Measurements from ENCODE around the gene PRM1. TPM values are rescaled to one million over a fixed set of nuclear protein-coding genes. Genes with fewer than 3 reads are reported as not detected.

PRM1 gene
- total RNA-seq, 2 experiments from 2014 or later = not detected

DNA sequence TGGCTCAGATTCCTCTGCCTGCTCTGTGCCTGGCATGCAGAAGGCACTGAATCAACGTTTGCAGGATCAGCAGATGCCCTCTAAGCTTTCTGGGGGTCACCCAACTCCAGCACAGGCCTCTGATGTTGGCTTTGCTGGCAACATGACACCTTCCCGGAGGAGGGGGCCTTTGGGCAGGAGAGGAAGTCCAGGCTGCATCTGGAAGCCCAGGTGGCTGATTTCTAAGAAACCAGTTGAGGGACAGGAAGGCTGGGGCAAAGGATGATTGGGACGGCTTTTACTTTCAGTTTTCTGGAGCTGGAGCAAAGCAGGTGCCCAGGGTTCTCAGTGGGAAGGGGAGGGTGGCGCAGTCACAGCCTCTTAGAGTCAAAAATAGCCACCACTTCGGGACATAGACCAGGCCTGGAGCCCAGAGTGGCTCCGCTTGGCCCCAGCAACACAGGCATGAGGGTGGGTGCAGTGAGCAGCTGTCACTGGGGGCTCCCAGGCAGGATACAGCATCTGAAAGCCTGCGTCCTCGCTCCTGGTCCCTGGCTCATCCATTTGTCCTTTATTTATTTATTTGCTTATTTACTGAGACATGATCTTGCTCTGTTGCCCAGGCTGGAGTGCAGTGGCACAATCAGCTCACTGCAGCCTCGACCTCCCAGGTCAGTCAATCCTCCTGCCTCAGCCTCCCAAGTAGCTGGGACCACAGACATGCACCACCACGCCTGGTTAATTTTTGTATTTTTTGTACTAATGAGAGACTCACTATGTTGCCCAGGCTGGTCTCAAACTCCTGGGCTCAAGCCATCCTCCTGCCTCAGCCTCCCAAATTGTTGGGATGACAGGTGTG is 40.3 kb downstream of the PRM1 start:
- H3K4me3 Mint-ChIP-seq = no peak overlapping the region
- H3K9me3 Mint-ChIP-seq = peaks cover 3% of the 10 kb centered on the region
- peaks cover 2% of the 10 kb centered on the region for H3K36me3 Mint-ChIP-seq (ENCODE audit: low read depth)
- peaks cover 20% of the 10 kb centered on the region for H3K4me1 Mint-ChIP-seq
- DNase-seq = peak; percentile 58
- POLR2A ChIA-PET = interaction anchor here (1.0 to 1.2 kb wide), 2 partner anchors 10 to 11 kb away, joined by 3 to 6 read pairs; no protein-coding TSS in a partner anchor
- H3K27ac Mint-ChIP-seq = no peak overlapping the region
- H3K27me3 Mint-ChIP-seq = no peaks in the 10 kb centered on the region
- CTCF ChIA-PET = interaction anchor here (0.8 to 2.4 kb wide), 3 partner anchors 8 to 95 kb away, joined by 3 to 8 read pairs (median 3); no protein-coding TSS in a partner anchor

DNA sequence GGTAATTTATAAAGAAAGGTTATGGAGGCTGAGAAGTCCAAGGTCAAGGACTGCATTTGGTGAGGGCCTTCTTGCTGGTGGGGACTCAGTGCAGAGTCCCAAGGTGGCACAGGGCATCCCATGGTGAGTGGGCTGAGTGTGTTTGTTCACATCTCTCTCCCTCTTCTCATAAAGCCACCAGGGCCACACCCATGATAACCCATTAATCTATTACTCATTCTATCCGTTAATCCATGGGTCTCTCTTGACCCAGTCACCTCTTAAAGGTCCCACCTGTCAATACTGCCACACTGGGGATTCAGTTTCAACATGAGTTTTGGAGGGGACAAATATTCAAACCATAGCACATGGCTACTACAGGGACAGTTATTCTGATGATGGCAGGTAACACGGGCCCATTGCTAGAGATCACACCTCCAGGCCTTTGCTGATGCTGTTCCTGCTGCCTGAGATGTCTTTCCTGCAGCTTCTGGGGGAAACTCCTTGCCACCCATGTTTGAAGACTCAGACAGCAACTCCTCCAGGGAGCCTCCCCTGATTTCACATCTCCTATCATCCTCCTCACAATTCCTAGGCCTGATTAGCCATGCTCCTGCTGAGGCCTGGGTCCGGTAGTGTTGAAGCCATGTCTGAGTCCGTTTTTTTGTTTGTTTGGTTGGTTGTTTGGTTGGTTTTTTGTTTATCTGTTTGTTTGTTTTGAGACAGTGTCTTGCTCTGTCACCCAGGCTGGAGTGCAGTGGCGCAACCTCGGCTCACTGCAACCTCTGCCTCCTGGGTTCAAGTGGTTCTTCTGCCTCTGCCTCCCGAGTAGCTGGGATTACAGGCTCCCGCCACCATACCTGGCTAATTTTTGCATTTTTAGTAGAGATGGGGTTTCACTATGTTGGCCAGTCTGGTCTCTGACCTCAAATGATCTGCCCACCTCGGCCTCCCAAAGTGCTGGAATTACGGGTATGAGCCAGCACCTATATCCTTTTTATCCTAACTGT is 41.2 kb downstream of the PRM1 start:
- no peaks in the 10 kb centered on the region for H3K27me3 Mint-ChIP-seq
- no peak overlapping the region for H3K27ac Mint-ChIP-seq
- H3K4me1 Mint-ChIP-seq = peaks cover 20% of the 10 kb centered on the region
- CTCF ChIA-PET = interaction anchor here (0.8 kb wide), 1 partner anchor 94 kb away, joined by 3 read pairs; no protein-coding TSS in a partner anchor
- H3K9me3 Mint-ChIP-seq = peaks cover 3% of the 10 kb centered on the region
- no peak for DNase-seq
- H3K4me3 Mint-ChIP-seq = no peak overlapping the region
- H3K36me3 Mint-ChIP-seq (ENCODE audit: low read depth) = peaks cover under 1% of the 10 kb centered on the region
- POLR2A ChIA-PET = interaction anchor here (1.0 to 1.2 kb wide), 2 partner anchors 11 to 12 kb away, joined by 3 to 6 read pairs; no protein-coding TSS in a partner anchor

DNA sequence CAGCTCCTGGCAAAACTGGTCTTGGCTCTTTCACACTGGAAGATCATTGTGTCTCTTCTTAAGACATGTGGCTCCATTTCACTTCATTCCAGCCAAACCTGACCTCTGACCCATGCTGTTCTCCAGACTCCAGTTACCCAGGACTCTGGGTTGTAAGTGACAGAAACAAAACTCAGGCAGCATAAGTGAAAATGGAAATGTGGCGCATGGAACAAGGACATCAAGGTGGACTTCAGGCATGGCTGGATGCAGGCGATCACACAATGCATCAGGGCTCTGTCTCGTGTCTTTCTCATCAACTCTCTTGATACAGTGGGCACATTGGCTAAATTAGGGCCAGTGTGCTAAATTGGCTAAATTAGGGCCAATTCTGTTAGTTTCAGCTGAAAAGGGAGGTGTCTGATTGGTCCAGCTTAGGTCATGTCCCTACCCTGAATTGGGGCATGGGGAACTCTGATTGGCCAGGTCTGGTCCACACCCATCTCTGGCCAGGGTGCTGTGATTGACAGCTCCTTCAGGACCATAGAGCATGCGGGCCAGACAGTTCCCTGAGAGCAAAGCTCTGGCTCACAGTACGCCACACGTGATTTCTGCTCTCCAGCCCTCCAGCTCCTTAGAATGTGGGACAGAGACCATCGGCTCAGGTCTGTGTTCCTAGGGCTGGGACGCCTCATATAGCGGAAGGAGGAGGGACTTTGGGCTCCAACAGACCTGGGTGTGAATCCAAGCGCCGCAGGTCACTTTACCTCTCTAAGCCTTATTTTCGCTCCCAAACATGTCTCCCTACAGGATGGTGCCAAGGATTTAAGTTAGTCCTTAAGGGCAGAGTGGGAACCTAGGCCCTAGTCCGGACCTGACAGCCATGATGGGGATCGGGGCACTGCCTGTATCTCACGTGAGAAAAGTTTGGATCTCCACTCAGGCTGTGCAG is 42.6 kb downstream of the PRM1 start:
- ChIA-PET POLR2A (interaction anchor here (0.6 kb wide), 1 partner anchor 137 kb away, joined by 10 read pairs; no protein-coding TSS in a partner anchor), CTCF (interaction anchor here (1.2 kb wide), 1 partner anchor 13 kb away, joined by 4 read pairs; no protein-coding TSS in a partner anchor)
- peak overlapping the region; percentile 31 for H3K27ac Mint-ChIP-seq
- H3K27me3 Mint-ChIP-seq = no peaks in the 10 kb centered on the region
- peaks cover 3% of the 10 kb centered on the region for H3K9me3 Mint-ChIP-seq
- no peak for DNase-seq
- no peaks in the 10 kb centered on the region for H3K36me3 Mint-ChIP-seq (ENCODE audit: low read depth)
- no peak overlapping the region for H3K4me3 Mint-ChIP-seq
- H3K4me1 Mint-ChIP-seq = peaks cover 31% of the 10 kb centered on the region

DNA sequence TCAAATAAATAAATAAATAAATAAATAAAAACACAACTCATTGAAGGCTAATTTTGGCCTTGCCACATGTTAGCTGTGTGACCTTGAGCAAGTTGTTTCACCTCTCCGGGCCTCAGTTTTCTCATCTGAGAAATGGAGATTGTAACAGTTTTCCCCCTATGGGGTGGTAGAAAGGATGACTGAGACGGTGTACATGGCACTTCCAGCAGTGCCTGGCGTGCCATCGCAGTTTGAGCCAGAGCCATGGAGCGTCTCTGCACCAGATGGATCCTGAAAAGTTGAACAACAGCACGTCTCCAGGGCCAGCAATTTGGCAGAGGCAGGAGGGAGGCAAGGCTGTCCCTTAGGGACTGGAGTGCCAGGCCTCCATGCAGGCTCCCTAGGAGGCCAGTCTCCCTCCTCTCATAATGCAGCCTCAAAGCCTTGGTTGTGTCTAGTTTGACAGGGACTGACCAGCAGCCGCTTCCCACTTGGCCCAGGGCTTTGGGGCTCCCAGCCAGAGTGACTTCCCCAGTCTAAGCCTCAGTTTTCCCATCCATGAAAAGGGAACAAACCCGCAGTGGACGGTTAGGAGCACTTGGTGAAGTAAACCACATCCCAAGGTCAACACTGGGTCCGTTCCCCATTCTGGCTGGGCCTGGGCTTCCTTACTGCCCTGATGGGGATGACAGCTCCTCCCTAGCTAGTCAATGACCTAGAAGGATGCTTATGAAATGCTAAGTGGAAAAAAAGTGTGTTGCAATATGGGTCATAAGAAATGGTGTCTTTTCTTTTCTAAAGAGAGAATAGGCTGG is 44.5 kb downstream of the PRM1 start:
- DNase-seq = no peak
- Mint-ChIP-seq H3K27me3 (no peaks in the 10 kb centered on the region), H3K9me3 (peaks cover 3% of the 10 kb centered on the region), H3K36me3 (ENCODE audit: low read depth) (no peaks in the 10 kb centered on the region), H3K4me3 (no peak overlapping the region), H3K4me1 (peaks cover 50% of the 10 kb centered on the region), H3K27ac (peak overlapping the region; percentile 27)
- ChIA-PET POLR2A (no interaction called here), CTCF (interaction anchor here (0.8 to 2.0 kb wide), 7 partner anchors 10 to 271 kb away, joined by 3 to 13 read pairs (median 4); no protein-coding TSS in a partner anchor)

DNA sequence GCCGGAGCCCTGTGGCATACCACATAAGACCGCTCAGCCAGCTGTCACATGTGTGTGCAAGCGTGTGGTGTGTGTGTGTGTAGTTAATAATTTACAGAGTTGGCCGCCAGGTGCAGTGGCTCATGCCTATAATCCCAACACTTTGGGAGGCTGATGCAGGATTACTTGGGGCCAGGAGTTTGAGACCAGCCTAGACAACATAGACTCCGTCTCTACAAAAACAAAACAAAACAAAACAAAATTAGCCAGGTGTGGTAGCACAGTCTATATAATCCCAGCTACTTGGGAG is 45.5 kb downstream of the PRM1 start:
- H3K27ac Mint-ChIP-seq = peak overlapping the region; percentile 75
- peaks cover 1% of the 10 kb centered on the region for H3K36me3 Mint-ChIP-seq (ENCODE audit: low read depth)
- no peak overlapping the region for H3K4me3 Mint-ChIP-seq
- no peaks in the 10 kb centered on the region for H3K27me3 Mint-ChIP-seq
- POLR2A ChIA-PET = interaction anchor here (0.6 kb wide), 1 partner anchor 14 kb away, joined by 3 read pairs; no protein-coding TSS in a partner anchor
- CTCF ChIA-PET = interaction anchor here (0.8 to 3.3 kb wide), 8 partner anchors 11 to 270 kb away, joined by 3 to 16 read pairs (median 5); partner anchors contain the start of gene SOCS1
- DNase-seq = no peak
- peaks cover 60% of the 10 kb centered on the region for H3K4me1 Mint-ChIP-seq
- peaks cover 3% of the 10 kb centered on the region for H3K9me3 Mint-ChIP-seq

DNA sequence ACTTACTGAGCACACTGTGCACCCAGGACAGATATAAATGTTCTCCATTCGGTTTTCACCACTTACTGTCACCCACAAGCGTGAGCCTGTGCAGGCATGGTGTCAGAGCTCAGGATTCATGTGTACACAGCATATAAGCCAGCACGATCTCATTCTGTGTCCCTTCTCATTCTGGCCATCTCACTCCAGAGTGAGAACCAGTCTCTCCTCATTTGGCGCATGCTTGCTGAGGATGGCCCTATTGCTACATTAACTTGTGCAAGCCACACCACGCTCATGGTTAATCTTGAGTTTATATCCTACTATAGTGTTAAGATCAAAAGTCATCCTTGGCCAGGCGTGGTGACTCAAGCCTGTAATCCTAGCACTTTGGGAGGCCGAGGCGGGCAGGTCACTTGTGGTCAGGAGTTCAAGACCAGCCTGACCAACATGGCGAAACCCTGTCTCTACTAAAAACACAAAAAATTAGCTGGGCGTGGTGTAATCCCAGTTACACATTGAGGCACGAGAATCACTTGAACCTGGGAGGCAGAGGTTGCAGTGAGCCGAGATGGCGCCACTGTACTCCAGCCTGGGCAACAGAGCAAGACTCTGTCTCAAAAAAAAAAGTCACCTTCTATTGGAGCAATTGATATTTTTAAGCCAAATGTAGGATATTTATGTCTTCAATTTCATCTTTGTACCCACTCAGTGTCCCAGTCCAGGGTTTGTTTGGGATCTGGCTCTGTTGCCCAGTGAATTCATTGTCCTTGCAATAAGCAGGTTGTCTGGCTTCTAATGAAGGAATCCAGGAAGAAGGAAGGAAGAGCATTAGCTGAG is 46.0 kb downstream of the PRM1 start:
- Mint-ChIP-seq H3K27me3 (no peaks in the 10 kb centered on the region), H3K4me3 (no peak overlapping the region), H3K36me3 (ENCODE audit: low read depth) (peaks cover 1% of the 10 kb centered on the region), H3K9me3 (peaks cover 3% of the 10 kb centered on the region), H3K27ac (peak overlapping the region; percentile 75), H3K4me1 (peaks cover 65% of the 10 kb centered on the region)
- CTCF ChIA-PET = interaction anchor here (1.1 to 3.3 kb wide), 6 partner anchors 10 to 269 kb away, joined by 3 to 16 read pairs (median 6); partner anchors contain the start of gene SOCS1
- POLR2A ChIA-PET = interaction anchor here (0.6 kb wide), 1 partner anchor 14 kb away, joined by 3 read pairs; no protein-coding TSS in a partner anchor
- DNase-seq = no peak

DNA sequence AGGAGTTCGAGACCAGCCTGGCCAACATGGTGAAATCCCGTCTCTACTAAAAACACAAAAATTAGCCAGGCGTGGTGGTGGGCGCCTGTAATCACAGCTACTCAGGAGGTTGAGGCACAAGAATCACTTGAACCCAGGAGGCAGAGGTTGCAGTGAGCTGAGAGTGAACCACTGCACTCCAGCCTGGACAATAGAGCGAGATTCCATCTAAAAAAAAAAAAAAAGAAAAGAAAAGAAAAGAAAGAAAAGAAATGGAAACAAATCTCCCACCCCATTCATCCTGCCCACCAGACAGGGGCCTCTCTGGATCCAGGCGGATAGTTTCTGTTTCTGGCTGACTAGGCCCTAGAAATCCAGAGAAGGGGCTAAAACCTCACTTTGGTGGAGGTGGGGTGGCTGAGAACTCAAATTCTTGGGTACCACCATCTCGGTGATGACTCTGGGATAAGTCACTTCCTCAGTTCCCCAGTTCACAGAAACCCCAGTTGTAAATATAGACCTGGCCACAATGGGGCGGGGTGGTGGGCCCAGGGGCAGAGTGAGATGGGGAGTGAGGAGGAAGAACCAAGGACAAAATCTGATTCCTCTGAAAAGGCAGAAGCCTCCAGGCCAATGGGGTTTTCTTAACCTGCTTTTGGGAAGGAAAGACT is 47.3 kb downstream of the PRM1 start:
- Mint-ChIP-seq H3K27me3 (no peaks in the 10 kb centered on the region), H3K4me1 (peaks cover 77% of the 10 kb centered on the region), H3K27ac (peak overlapping the region; percentile 98), H3K36me3 (ENCODE audit: low read depth) (peaks cover 1% of the 10 kb centered on the region), H3K4me3 (peak overlapping the region; percentile 70), H3K9me3 (peaks cover 3% of the 10 kb centered on the region)
- DNase-seq = peak; percentile 66
- CTCF ChIA-PET = interaction anchor here (0.6 to 3.3 kb wide), 8 partner anchors 9 to 114 kb away, joined by 3 to 16 read pairs (median 4); partner anchors contain the start of gene SOCS1
- POLR2A ChIA-PET = interaction anchor here (0.6 to 1.7 kb wide), 4 partner anchors 9 to 209 kb away, joined by 3 read pairs; no protein-coding TSS in a partner anchor

DNA sequence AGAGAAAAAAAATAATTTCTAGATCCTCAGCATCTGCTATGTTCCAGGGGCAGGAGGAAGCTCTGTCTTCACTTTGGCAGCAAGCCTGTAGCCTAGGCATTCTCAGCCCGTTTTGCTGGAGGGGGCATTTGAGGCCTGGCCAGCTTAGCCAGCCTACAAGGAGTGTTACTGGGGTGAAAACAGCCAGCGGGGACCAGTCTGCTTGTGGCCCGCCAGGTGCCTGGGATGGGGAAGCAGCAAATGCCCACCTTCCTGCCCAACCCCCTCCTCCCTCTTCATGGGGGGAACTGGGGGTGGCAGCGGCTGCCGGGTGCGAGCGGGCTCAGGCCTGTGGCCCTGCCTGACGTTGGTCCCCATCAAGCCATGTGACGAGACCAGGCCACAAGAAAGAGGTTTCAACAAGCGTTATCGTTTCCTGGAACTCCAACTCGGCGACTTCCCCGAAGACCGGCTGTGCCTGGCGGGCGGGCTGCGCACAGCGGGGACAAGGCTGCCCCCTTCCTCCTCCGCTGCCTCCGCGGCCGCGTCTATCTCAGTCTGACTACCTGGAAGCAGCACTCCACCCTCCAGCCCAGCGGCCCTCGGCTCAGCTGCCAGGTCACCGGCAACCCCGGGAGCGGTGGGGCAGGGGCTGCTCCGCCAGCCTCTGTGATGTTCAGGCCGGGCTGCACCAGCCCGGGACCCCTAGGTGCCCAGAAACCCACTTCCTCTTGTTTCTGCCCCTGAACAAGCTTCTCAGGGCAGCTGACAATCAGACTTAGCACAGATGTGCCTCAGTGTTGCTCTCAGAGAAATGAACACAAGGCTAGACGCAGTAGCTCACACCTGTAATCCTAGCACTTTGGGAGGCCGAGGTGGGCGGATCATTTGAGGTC is 48.0 kb downstream of the PRM1 start:
- peak overlapping the region; percentile 98 for H3K27ac Mint-ChIP-seq
- no peaks in the 10 kb centered on the region for H3K9me3 Mint-ChIP-seq
- H3K4me1 Mint-ChIP-seq = peaks cover 85% of the 10 kb centered on the region
- ChIA-PET POLR2A (interaction anchor here (0.6 to 1.7 kb wide), 5 partner anchors 8 to 208 kb away, joined by 3 read pairs; no protein-coding TSS in a partner anchor), CTCF (interaction anchor here (0.5 to 3.3 kb wide), 9 partner anchors 8 to 965 kb away, joined by 3 to 16 read pairs (median 3); partner anchors contain the start of gene SOCS1)
- DNase-seq = peak; percentile 94
- H3K4me3 Mint-ChIP-seq = peak overlapping the region; percentile 70
- H3K27me3 Mint-ChIP-seq = no peaks in the 10 kb centered on the region
- H3K36me3 Mint-ChIP-seq (ENCODE audit: low read depth) = peaks cover 1% of the 10 kb centered on the region

DNA sequence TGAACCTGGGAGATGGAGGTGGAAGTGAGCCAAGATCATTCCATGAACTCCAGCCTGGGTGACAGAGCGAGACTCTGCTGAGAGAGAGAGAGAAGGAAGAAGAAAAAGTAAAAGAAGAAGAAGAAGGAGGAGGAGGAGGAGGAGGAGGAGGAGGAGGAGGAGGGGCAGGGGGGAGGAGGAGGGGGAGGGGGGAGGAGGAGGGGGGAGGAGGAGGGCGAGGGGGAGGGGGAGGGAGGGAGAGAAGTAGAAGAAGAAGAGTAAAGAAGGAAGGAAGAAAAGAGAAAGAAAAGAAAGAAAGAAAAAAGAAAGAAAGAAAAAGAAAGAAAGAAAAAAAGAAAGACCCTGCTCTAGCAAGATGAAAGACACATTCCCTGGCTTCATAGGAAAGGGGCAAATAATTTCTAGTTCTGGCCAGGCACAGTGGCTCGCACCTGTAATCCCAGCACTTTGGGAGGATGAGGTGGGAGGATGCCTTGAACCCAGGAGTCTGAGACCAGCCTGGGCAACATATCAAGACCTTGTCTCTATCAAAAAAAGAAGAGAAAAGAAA is 48.8 kb downstream of the PRM1 start:
- CTCF ChIA-PET = interaction anchor here (0.5 to 3.3 kb wide), 4 partner anchors 10 to 964 kb away, joined by 3 to 16 read pairs (median 6); partner anchors contain the start of gene SOCS1
- peaks cover 1% of the 10 kb centered on the region for H3K36me3 Mint-ChIP-seq (ENCODE audit: low read depth)
- no peaks in the 10 kb centered on the region for H3K9me3 Mint-ChIP-seq
- POLR2A ChIA-PET = interaction anchor here (0.8 to 1.7 kb wide), 2 partner anchors 7 to 16 kb away, joined by 3 read pairs; no protein-coding TSS in a partner anchor
- H3K27me3 Mint-ChIP-seq = no peaks in the 10 kb centered on the region
- peaks cover 90% of the 10 kb centered on the region for H3K4me1 Mint-ChIP-seq
- peak overlapping the region; percentile 70 for H3K4me3 Mint-ChIP-seq
- H3K27ac Mint-ChIP-seq = peak overlapping the region; percentile 98
- DNase-seq = no peak
